HepG2 (cell line): Measurements from ENCODE around the gene GTF2A1. TPM values are rescaled to one million over a fixed set of nuclear protein-coding genes. Genes with fewer than 3 reads are reported as not detected.
A peak's percentile ranks its signal among the peaks of the same experiment; 100 is the strongest.

ENCODE experiments used
- ARNTL ChIP-seq: sonication (generic); formaldehyde crosslinking; IDR thresholded peaks from 2 replicates; pipeline ENCODE4 v1.4.0; 2020; ENCODE audit warnings: mild to moderate bottlenecking, missing genetic modification reagents
- BORCS8-MEF2B ChIP-seq: sonication (generic); formaldehyde crosslinking; IDR thresholded peaks from 2 replicates; pipeline ENCODE4 v1.8.0; 2022; ENCODE audit warnings: mild to moderate bottlenecking, missing genetic modification reagents
- FIP1L1 ChIP-seq: fragments of 200-400 bp; formaldehyde crosslinking; IDR thresholded peaks from 2 replicates; pipeline ENCODE4 v1.6.1; 2018; ENCODE audit warnings: low read depth, mild to moderate bottlenecking, low read length, moderate library complexity, borderline replicate concordance; ENCODE audit not compliant: insufficient read depth
- FOXO4 ChIP-seq: sonication (generic); formaldehyde crosslinking; conservative IDR thresholded peaks from 2 replicates; pipeline ENCODE4 v1.8.1; 2023; ENCODE audit warnings: missing genetic modification reagents
- GATAD1 ChIP-seq: IDR thresholded peaks from 2 replicates; pipeline ENCODE4 v1.6.1; 2016; ENCODE audit warnings: missing genetic modification reagents, missing compliant biosample characterization
- GTF2F1 ChIP-seq: fragments of 150-350 bp; IDR thresholded peaks from 2 replicates; pipeline ENCODE4 v1.6.1; 2014; ENCODE audit warnings: low read length
- ISL2 ChIP-seq: sonication (generic); formaldehyde crosslinking; IDR thresholded peaks from 2 replicates; pipeline ENCODE4 v1.5.0; 2020; ENCODE audit warnings: missing genetic modification reagents
- PCBP2 ChIP-seq: fragments of 200-400 bp; formaldehyde crosslinking; optimal IDR thresholded peaks from 2 replicates; pipeline ENCODE3; 2018; ENCODE audit warnings: low read length, low read depth; ENCODE audit not compliant: poor library complexity, severe bottlenecking
- RORA ChIP-seq: sonication (generic); formaldehyde crosslinking; IDR thresholded peaks from 2 replicates; pipeline ENCODE4 v1.5.0; 2020; ENCODE audit warnings: mild to moderate bottlenecking, missing genetic modification reagents, moderate library complexity
- YEATS4 ChIP-seq: sonication (generic); formaldehyde crosslinking; IDR thresholded peaks from 2 replicates; pipeline ENCODE4 v1.4.0; 2020; ENCODE audit warnings: missing genetic modification reagents, borderline replicate concordance
- ZNF20 ChIP-seq: sonication (generic); formaldehyde crosslinking; IDR thresholded peaks from 2 replicates; pipeline ENCODE4 v1.4.0; 2020; ENCODE audit warnings: mild to moderate bottlenecking, moderate library complexity, missing genetic modification reagents
- ZNF224 ChIP-seq: sonication (generic); formaldehyde crosslinking; IDR thresholded peaks from 2 replicates; pipeline ENCODE4 v1.5.0; 2020; ENCODE audit warnings: mild to moderate bottlenecking, missing genetic modification reagents
- ZNF644 ChIP-seq: IDR thresholded peaks from 2 replicates; pipeline ENCODE4 v1.6.1; 2016; ENCODE audit warnings: low read depth
- ZNF704 ChIP-seq: sonication (generic); formaldehyde crosslinking; IDR thresholded peaks from 2 replicates; pipeline ENCODE4 v1.8.1; 2023; ENCODE audit warnings: mild to moderate bottlenecking, inconsistent platforms, moderate library complexity, missing genetic modification reagents, borderline replicate concordance
- ZNF891 ChIP-seq: sonication (generic); formaldehyde crosslinking; IDR thresholded peaks from 2 replicates; pipeline ENCODE4 v1.5.0; 2020; ENCODE audit warnings: mild to moderate bottlenecking, missing genetic modification reagents
- polyA plus RNA-seq, 8 experiments: library from polyadenylated mRNA; depleted of rRNA in 3 of 8; stranded (reverse) in 7 of 8; unstranded in 1 of 8; fragments of >200 nt; fragmentation: Illumina TruSeq in 4 of 8; extraction: Trizol in 4 of 8; gene quantifications; 2 replicates each; pipeline versions ENCODE4 v1.2.1 to v1.2.3, GENCODE V29; 2011 to 2016; ENCODE audit warnings: low read depth in 4 of 8, missing spikeins in 1 of 8, mixed read lengths in 1 of 8; ENCODE audit not compliant: insufficient read depth in 1 of 8
- total RNA-seq, 5 experiments: library from RNA; depleted of rRNA; stranded (reverse); fragments of >200 nt; fragmentation: Illumina TruSeq; extraction: Trizol; gene quantifications; 2 replicates each; pipeline ENCODE4 v1.2.3, GENCODE V29; 2016; ENCODE audit warnings: low read depth in 1 of 5
- TF ChIP-seq, protein P1 (sequence below): sonication (generic); formaldehyde crosslinking; IDR thresholded peaks from 2 replicates; pipeline ENCODE4 v1.5.0; 2020; ENCODE audit warnings: missing genetic modification reagents
- TF ChIP-seq, protein P2 (sequence below): sonication (generic); formaldehyde crosslinking; IDR thresholded peaks from 2 replicates; pipeline ENCODE4 v1.8.1; 2023; ENCODE audit warnings: mild to moderate bottlenecking, missing genetic modification reagents
- TF ChIP-seq, protein P3 (sequence below), 2 experiments: sonication (generic) in 1 of 2; formaldehyde crosslinking in 1 of 2; IDR thresholded peaks; 2 replicates each; pipeline versions ENCODE4 v1.5.1 to v1.6.1; 2011 to 2020; ENCODE audit warnings: borderline replicate concordance in 1 of 2, low read depth in 1 of 2, low read length in 1 of 2, mild to moderate bottlenecking in 1 of 2, missing genetic modification reagents in 1 of 2, moderate library complexity in 1 of 2
- TF ChIP-seq, protein P4 (sequence below): sonication (generic); formaldehyde crosslinking; IDR thresholded peaks from 2 replicates; pipeline ENCODE4 v1.9.0; 2021; ENCODE audit warnings: missing genetic modification reagents, mild to moderate bottlenecking, borderline replicate concordance

The GTF2A1 gene
- total and polyA plus RNA-seq, 2 of the 13 experiments (the other 11 are each of a cell fraction or from before 2014, with no cell fraction given) = 14.9 to 17.5 TPM

GRCh38 chr14:81220830-81221578, at the start of gene GTF2A1 (continued):
- TF ChIP-seq FOXO4 = peak; percentile 95; the same call in 1 of the 2 replicates
- TF ChIP-seq FIP1L1 = no peak
- peak; percentile 76; the same call in 1 of the 2 replicates for TF ChIP-seq ZNF704 (CRISPR knock-in tag)
- TF ChIP-seq, protein P1, sequence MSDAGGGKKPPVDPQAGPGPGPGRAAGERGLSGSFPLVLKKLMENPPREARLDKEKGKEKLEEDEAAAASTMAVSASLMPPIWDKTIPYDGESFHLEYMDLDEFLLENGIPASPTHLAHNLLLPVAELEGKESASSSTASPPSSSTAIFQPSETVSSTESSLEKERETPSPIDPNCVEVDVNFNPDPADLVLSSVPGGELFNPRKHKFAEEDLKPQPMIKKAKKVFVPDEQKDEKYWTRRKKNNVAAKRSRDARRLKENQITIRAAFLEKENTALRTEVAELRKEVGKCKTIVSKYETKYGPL (CRISPR knock-in tag) = no peak; the same call in none of the 2 replicates
- TF ChIP-seq ZNF224 (CRISPR knock-in tag) = peak; percentile 96
- TF ChIP-seq GATAD1 (CRISPR knock-in tag) = peak; percentile 73
- TF ChIP-seq ZNF20 (CRISPR knock-in tag) = peak; percentile 92; the same call in 1 of the 2 replicates
- peak; percentile 89 for TF ChIP-seq YEATS4 (CRISPR knock-in tag)
- TF ChIP-seq, protein P2, sequence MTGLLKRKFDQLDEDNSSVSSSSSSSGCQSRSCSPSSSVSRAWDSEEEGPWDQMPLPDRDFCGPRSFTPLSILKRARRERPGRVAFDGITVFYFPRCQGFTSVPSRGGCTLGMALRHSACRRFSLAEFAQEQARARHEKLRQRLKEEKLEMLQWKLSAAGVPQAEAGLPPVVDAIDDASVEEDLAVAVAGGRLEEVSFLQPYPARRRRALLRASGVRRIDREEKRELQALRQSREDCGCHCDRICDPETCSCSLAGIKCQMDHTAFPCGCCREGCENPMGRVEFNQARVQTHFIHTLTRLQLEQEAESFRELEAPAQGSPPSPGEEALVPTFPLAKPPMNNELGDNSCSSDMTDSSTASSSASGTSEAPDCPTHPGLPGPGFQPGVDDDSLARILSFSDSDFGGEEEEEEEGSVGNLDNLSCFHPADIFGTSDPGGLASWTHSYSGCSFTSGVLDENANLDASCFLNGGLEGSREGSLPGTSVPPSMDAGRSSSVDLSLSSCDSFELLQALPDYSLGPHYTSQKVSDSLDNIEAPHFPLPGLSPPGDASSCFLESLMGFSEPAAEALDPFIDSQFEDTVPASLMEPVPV = peak; percentile 81; the same call in 1 of the 2 replicates
- TF ChIP-seq GTF2F1 = peak; percentile 50; the same call in 1 of the 2 replicates
- no peak for TF ChIP-seq PCBP2
- TF ChIP-seq ZNF891 (CRISPR knock-in tag) = peak; percentile 88
- no peak for TF ChIP-seq ZNF644
- TF ChIP-seq ARNTL (CRISPR knock-in tag) = peak; percentile 92
- TF ChIP-seq, protein P3, sequence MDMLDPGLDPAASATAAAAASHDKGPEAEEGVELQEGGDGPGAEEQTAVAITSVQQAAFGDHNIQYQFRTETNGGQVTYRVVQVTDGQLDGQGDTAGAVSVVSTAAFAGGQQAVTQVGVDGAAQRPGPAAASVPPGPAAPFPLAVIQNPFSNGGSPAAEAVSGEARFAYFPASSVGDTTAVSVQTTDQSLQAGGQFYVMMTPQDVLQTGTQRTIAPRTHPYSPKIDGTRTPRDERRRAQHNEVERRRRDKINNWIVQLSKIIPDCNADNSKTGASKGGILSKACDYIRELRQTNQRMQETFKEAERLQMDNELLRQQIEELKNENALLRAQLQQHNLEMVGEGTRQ (IDR thresholded peaks at IDR 0.05; ENCODE audit: low read depth, low read length) = peak; percentile 89
- TF ChIP-seq, protein P3 (CRISPR knock-in tag; IDR thresholded peaks at IDR 0.05; ENCODE audit: borderline replicate concordance) = peak; percentile 99
- TF ChIP-seq BORCS8-MEF2B (CRISPR knock-in tag) = peak; percentile 52
- TF ChIP-seq RORA = no peak; the same call in 1 of the 2 replicates
- peak; percentile 61 for TF ChIP-seq ISL2
- TF ChIP-seq, protein P4, sequence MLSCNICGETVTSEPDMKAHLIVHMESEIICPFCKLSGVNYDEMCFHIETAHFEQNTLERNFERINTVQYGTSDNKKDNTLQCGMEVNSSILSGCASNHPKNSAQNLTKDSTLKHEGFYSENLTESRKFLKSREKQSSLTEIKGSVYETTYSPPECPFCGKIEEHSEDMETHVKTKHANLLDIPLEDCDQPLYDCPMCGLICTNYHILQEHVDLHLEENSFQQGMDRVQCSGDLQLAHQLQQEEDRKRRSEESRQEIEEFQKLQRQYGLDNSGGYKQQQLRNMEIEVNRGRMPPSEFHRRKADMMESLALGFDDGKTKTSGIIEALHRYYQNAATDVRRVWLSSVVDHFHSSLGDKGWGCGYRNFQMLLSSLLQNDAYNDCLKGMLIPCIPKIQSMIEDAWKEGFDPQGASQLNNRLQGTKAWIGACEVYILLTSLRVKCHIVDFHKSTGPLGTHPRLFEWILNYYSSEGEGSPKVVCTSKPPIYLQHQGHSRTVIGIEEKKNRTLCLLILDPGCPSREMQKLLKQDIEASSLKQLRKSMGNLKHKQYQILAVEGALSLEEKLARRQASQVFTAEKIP (CRISPR knock-in tag) = no peak
